ENCODE results near the gene RBL1.
"Not testable (repeated sequence)": the region's sequence is repeated elsewhere in the genome, so short reads cannot be mapped to it uniquely, and the experiment has no call there.

DNA sequence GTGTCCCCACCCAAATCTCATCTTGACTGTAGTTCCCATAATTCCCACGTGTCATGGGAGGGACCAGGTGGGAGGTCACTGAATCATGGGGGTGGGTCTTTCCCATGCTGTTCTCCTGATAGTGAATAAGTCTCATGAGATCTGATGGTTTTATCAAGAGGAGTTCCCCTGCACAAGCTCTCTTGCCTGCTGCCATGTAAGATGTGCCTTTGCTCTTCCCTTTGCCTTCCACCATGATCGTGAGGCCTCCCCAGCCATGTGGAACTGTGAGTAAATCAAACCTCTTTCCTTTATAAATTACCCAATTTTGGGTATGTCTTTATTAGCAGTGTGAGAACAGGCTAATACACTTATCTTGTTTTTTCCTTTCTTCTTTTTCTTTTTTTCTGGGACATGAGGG lies 56.4 kb downstream of the RBL1 start:
- TF ChIP-seq EP300, POLR2AphosphoS5 (IDR thresholded peaks at IDR 0.05): not testable (repeated sequence)
